PC-3 (cell line): ENCODE results near the gene CCDC190. TPM values are rescaled to one million over a fixed set of nuclear protein-coding genes. Genes with fewer than 3 reads are reported as not detected.
A peak's percentile ranks its signal among the peaks of the same experiment; 100 is the strongest.
"Not testable (repeated sequence)": the region's sequence is repeated elsewhere in the genome, so short reads cannot be mapped to it uniquely, and the experiment has no call there.

Experiments
- ATAC-seq: fragments of 200-7000 bp; cut with Tn5 transposase; 2 replicates; pipeline ENCODE4 v1.9.1; 2020; ENCODE audit warnings: mild to moderate bottlenecking, moderate library complexity
- BruUV-seq: library from RNA; stranded (reverse); fragments of 400-500 nt; replicated peaks from 2 replicates; lab custom pipeline; 2021; lab: Mats Ljungman, UMichigan
- CTCF ChIA-PET: fragments of 300-600 bp; sonication (Branson Sonifier 250); formaldehyde crosslinking; loops from one replicate; lab custom pipeline; 2022; ENCODE audit warnings: antibody characterized with exemption; lab: Charles Lee
- POLR2A ChIA-PET: fragments of 300-600 bp; sonication (Branson Sonifier 250); formaldehyde crosslinking; loops from one replicate; lab custom pipeline; 2022; ENCODE audit warnings: antibody characterized with exemption; ENCODE audit not compliant: unreplicated experiment; lab: Charles Lee
- DNase-seq: peaks from one replicate; pipeline ENCODE4 v3.0.0-alpha.2; 2015
- H2AFZ ChIP-seq: fragments of 300-600 bp; sonication (generic); 2 replicates; pipeline ENCODE4 v1.6.0; 2016; ENCODE audit warnings: antibody characterized with exemption, low read length
- H3F3A ChIP-seq: fragments of 300-600 bp; sonication (generic); one replicate; pipeline ENCODE4 v1.6.0; 2017; ENCODE audit warnings: antibody characterized with exemption, low read length, control low read depth, mild to moderate bottlenecking; ENCODE audit not compliant: unreplicated experiment
- H3K27ac ChIP-seq: fragments of 300-600 bp; sonication (generic); 2 replicates; pipeline ENCODE4 v1.5.1; 2016; ENCODE audit warnings: mild to moderate bottlenecking, low read length
- H3K27me3 ChIP-seq: fragments of 300-600 bp; sonication (generic); 2 replicates; pipeline ENCODE4 v1.6.1; 2016; ENCODE audit warnings: low read length, mixed read lengths
- H3K36me3 ChIP-seq: fragments of 300-600 bp; sonication (generic); 2 replicates; pipeline ENCODE4 v1.6.1; 2016; ENCODE audit warnings: low read depth, mixed run types, low read length, mixed read lengths
- H3K4me1 ChIP-seq: fragments of 300-600 bp; sonication (generic); 2 replicates; pipeline ENCODE4 v1.5.1; 2016; ENCODE audit warnings: low read length; ENCODE audit not compliant: insufficient read depth
- H3K4me2 ChIP-seq: fragments of 300-600 bp; sonication (generic); 2 replicates; pipeline ENCODE4 v1.6.0; 2016; ENCODE audit warnings: low read length
- H3K4me3 ChIP-seq: fragments of 300-600 bp; sonication (generic); 2 replicates; pipeline ENCODE4 v1.5.1; 2016; ENCODE audit warnings: mild to moderate bottlenecking, low read length, mixed read lengths
- H3K79me2 ChIP-seq: fragments of 300-600 bp; sonication (generic); 2 replicates; pipeline ENCODE4 v1.6.1; 2017; ENCODE audit warnings: low read length, mixed read lengths
- H3K9ac ChIP-seq: fragments of 300-600 bp; sonication (generic); 2 replicates; pipeline ENCODE4 v1.6.0; 2016; ENCODE audit warnings: mild to moderate bottlenecking, low read length
- H3K9me2 ChIP-seq: fragments of 300-600 bp; sonication (generic); replicated peaks from 2 replicates; pipeline ENCODE4 v1.6.1; 2016; ENCODE audit warnings: mixed run types, low read length, mixed read lengths
- H3K9me3 ChIP-seq: fragments of 300-600 bp; sonication (generic); 2 replicates; pipeline ENCODE4 v1.6.1; 2016; ENCODE audit warnings: low read length, mixed read lengths
- H4K20me1 ChIP-seq: fragments of 300-600 bp; sonication (generic); 2 replicates; pipeline ENCODE4 v1.6.1; 2016; ENCODE audit warnings: low read length, mixed read lengths
- CTCF ChIP-seq: fragments of 300-600 bp; sonication (generic); conservative IDR thresholded peaks from 2 replicates; pipeline ENCODE4 v1.5.1; 2017; ENCODE audit warnings: antibody characterized with exemption, low read depth, mild to moderate bottlenecking, low read length
- EZH2phosphoT487 ChIP-seq: fragments of 300-600 bp; sonication (generic); IDR thresholded peaks from 2 replicates; pipeline ENCODE4 v1.6.1; 2018; ENCODE audit warnings: mild to moderate bottlenecking, antibody characterized with exemption, low read length, borderline replicate concordance
- intact Hi-C: fragments of 100-400 bp; cut with micrococcal nuclease; formaldehyde crosslinking; loops from 2 replicates; pipeline ENCODE4 v1.9.0; 2023
- total RNA-seq: library from RNA; depleted of rRNA; stranded (reverse); fragments of >200 nt; gene quantifications from 2 replicates; pipeline ENCODE4 v1.2.3, GENCODE V29; 2014

Gene CCDC190
- total RNA-seq, 1 experiment from 2014 or later = 0.62 TPM

DNA sequence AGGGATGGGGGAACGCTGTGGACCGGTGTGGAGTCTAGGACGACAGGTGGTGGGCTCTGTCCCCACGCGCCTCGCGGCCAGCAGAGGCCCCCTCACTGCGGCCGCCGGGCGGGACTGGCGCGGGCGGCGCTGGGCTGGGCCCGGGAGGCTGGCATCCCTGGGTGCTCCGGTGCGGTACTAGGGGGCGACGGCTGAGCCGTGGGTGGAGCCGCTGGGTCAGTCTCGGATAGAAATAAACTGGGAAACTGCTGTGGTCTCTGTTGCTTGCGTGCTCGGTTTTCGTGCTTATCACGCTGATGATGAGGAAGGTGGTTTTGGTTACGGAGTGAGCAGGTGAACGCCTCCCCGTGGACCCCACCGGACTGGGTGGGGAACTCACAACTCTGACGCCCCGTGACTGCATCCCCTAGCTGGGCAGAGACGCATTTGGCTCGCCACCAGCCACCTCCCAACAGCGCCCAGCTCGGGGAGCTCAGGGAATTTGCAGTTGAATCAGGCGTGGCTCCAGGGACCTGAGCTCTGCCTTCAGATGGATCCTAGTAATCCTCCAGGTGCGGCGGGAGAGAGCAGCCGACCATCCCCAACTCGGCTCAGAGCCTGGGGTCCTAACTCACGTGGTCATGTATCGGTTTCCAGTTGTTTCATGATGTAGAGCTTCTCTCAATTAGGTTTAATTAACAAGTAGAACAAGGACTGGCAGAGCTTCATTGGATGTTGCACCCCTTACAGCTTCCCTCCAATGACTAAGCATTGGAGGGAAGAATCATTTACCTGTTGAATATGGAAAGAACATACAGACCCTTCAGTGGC lies 38.4 kb downstream of the CCDC190 start:
- H3K9ac ChIP-seq = no peak overlapping the region
- ChIA-PET POLR2A (no interaction called here), CTCF (no interaction called here)
- peak; percentile 42 for DNase-seq
- H3K4me3 ChIP-seq = peak overlapping the region; percentile 68
- intact Hi-C loops = no loop called here
- ATAC-seq = peak; percentile 56
- H3K4me1 ChIP-seq = peaks cover 17% of the 10 kb centered on the region
- peak overlapping the region; percentile 79 for H3K4me2 ChIP-seq
- no peak overlapping the region for H3K27ac ChIP-seq
- no peaks in the 10 kb centered on the region for H3K27me3 ChIP-seq
- no TSS peak for BruUV-seq
- no peaks in the 10 kb centered on the region for H3F3A ChIP-seq
- 0 out of 2 replicates have a peak, but pooled peaks have one; percentile 10 for TF ChIP-seq CTCF
- TF ChIP-seq EZH2phosphoT487 = no peak
- no peaks in the 10 kb centered on the region for H3K36me3 ChIP-seq
- no peaks in the 10 kb centered on the region for H4K20me1 ChIP-seq
- H3K9me2 ChIP-seq = no peaks in the 10 kb centered on the region
- H3K79me2 ChIP-seq = no peaks in the 10 kb centered on the region
- H3K9me3 ChIP-seq = no peaks in the 10 kb centered on the region
- H2AFZ ChIP-seq = peak overlapping the region; percentile 89

DNA sequence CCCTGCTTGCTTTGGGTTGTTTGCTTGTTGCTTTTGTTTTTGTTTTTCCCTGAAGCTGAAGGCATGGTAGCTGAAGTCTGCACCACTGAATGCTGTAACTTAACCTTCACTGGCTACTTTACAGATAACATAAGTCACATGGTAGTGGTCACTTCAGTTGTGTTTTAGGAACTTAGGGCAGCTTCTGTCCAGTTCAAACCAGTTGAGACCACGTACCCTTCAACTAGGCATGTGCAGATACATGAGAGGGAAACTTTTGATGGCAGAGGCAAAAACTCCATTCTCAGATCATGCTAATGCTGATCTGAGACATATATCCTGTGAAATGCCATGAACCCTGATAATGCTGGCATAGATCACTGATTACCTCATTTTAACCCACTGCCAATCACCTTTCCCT lies 42.3 kb downstream of the CCDC190 start:
- H3K79me2 ChIP-seq, H3K9me2 ChIP-seq, ATAC-seq, DNase-seq, H3K9ac ChIP-seq, BruUV-seq, intact Hi-C loops, H4K20me1 ChIP-seq, H3K36me3 ChIP-seq, H3K9me3 ChIP-seq, H3K4me2 ChIP-seq, H3F3A ChIP-seq, POLR2A ChIA-PET, CTCF ChIA-PET, H3K27me3 ChIP-seq, H2AFZ ChIP-seq, H3K27ac ChIP-seq, H3K4me3 ChIP-seq: not testable (repeated sequence)
- H3K4me1 ChIP-seq = peaks cover 12% of the 10 kb centered on the region

GRCh38 chr1:162818136-162818535 lies 42.8 kb downstream of the CCDC190 start:
- H3K4me2 ChIP-seq, CTCF ChIA-PET, POLR2A ChIA-PET, H2AFZ ChIP-seq, ATAC-seq, H3K9ac ChIP-seq, H3K9me3 ChIP-seq, H3K9me2 ChIP-seq, H3K27me3 ChIP-seq, H3K36me3 ChIP-seq, H3F3A ChIP-seq, DNase-seq, H3K4me3 ChIP-seq, H3K4me1 ChIP-seq, H3K79me2 ChIP-seq, intact Hi-C loops, H3K27ac ChIP-seq, BruUV-seq, H4K20me1 ChIP-seq: not testable (repeated sequence)

DNA sequence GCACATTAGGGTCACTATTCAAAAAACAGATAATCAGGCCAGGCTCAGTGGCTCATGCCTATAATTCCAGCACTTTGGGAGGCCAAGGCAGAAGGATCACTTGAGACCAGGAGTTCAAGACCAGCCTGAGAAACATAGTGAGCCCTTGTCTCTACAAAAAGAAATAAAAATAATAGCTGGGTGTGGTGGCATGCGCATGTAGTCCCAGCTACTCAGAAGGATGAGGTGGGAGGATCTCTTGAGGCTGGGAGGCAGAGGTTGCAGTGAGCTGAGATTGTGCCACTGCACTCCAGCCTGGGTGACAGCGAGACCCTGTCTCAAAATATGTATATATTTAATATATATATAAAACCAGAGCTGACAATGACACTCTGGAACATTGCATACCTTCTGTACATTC lies 48.6 kb downstream of the CCDC190 start:
- H3K9ac ChIP-seq, intact Hi-C loops, BruUV-seq, ATAC-seq, H2AFZ ChIP-seq, H3K9me3 ChIP-seq, H3K4me1 ChIP-seq, H3K9me2 ChIP-seq, H4K20me1 ChIP-seq, H3F3A ChIP-seq, CTCF ChIA-PET, H3K79me2 ChIP-seq, H3K4me2 ChIP-seq, H3K36me3 ChIP-seq, H3K27me3 ChIP-seq, POLR2A ChIA-PET, DNase-seq, H3K4me3 ChIP-seq, H3K27ac ChIP-seq: not testable (repeated sequence)

- H3K4me1 ChIP-seq, BruUV-seq, H3K4me3 ChIP-seq, CTCF ChIA-PET, POLR2A ChIA-PET, H3K36me3 ChIP-seq, H3F3A ChIP-seq, H3K27me3 ChIP-seq, H3K27ac ChIP-seq, H3K79me2 ChIP-seq, H4K20me1 ChIP-seq, DNase-seq, ATAC-seq, H3K9ac ChIP-seq, intact Hi-C loops, H2AFZ ChIP-seq, H3K9me3 ChIP-seq, H3K4me2 ChIP-seq, H3K9me2 ChIP-seq: not testable (repeated sequence)
These were observed 53.5 kb downstream of the CCDC190 start for GRCh38 chr1:162807503-162807902.
